GM21367 (cell line): ENCODE results near the gene BBS9.
A peak's percentile ranks its signal among the peaks of the same experiment; 100 is the strongest.
"Not testable (repeated sequence)": the region's sequence is repeated elsewhere in the genome, so short reads cannot be mapped to it uniquely, and the experiment has no call there.

Source experiments
- ATAC-seq: cut with Tn5 transposase; IDR thresholded peaks from one replicate; pipeline ENCODE4 v1.9.1; 2021; ENCODE audit not compliant: unreplicated experiment

BBS9 gene

DNA sequence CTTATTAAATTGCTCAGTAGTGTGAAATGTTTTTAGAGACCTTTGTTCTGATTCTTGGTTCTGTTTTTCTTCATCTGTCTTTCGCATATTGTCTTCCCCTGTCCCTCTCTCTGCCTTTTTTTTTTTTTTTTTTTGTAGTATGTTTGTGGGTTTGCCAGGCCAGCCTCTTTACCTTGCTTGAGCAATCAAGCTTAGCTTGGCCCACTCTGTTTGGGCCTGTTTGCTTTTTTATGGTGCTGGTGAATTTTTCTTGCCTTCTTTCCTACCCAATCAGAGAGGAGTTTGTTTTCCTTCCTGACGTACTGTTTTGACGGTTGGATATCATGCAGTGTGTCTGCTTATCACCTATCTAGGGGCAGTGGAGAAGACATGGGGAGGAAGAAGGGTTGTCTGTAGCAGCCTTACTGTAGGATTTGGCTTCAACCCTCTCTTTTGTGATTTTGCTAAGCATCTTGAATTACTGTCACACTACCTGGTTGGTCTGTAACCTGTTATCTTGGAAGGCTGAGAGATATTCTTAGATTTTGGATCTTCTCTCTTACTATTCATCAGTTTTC lies 64.0 kb downstream of the BBS9 start:
- ATAC-seq, result peak; percentile 35

DNA sequence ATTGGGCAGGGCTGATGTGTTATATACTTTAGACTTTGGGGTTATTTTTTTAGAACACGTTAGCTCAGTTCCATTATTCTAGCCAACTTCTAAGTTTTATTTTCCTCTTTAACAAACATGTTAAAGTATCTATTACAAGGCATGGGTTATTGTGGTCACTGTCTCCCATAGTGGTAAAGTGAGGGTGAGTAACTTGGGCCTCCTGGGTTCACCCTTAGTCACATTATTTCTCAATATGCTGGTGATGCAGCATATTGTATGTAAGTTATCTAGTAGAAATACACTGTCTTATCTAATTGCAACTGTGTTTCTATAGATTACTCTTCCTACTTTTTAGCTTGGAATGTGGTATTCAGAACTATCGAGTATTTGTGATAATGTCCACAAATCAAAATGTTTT lies 65.9 kb downstream of the BBS9 start:
- no peak for ATAC-seq

DNA sequence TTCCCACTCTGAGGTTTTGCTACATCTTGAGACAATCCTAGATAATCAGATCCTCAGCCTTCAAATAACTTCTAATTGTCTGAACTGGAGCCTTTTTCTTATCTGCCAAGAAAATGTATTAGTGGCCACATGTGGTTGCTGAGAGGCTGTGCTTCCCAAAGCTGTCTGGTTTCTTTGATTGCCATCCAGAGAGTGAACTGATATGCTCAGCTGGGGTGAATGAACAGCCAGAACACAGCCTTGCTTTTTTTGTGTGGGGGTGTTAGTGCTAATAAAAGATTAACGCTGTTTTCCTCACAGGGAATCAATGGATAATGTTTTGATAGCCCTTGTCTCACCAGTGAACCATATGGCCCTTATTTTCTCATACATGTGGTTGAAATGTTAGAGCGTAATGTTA lies 66.9 kb downstream of the BBS9 start:
- no peak for ATAC-seq

DNA sequence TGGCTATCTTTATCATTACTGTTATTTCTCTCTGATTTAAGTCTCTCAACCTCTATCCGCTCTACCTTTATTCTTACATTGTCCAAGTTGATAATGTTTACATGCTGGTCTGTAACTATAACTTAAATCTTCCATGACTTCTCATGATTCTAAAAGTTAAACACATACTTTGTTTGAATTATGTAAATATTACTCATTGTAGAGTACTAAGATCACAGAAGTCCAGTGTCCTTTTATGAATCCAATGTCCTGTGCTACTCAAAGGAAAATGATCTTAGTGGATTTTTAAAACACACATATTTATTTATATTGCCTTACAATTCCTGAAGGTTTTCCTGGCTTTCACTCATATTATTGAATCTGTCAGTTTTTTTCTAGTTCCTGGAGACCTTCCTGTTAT lies 70.9 kb downstream of the BBS9 start:
- ATAC-seq, result no peak

DNA sequence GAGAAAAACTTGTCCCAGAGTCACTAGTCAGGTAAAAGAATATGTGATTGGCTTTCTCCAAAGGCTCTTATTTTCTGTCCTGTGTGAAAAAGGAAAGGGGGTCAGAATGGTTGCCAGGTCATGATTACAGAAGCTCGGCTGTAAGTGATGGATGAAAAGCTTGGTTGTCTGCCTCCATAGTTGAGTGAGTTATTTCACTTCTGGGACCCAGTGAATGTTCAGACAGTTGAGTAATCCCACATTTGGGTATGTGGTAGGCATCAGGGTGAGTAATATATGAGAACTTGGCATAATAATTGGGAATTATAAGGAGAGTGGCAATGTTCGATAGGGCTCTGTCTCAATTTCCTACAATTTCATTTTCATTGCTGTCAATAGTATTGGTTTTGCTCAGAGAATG lies 72.5 kb downstream of the BBS9 start:
- no peak for ATAC-seq

DNA sequence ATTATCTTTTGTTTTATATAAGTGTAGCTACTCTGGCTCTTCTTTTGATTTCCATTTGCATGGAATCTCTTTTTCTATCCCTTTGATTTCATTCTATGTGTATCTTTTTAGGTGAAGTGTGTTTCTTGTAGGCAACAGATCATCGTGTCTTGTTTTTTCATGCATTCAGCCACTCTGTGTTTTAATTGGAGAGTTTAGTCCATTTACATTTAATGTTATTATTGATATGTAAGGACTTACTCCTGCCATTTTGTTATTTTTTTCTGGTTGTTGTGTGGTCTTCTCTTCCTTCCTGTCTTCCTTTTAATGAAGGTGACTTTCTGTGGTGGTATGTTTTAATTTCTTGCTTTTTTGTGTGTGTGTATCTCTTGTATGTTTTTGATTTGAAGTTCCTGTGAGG lies 81.6 kb downstream of the BBS9 start:
- no peak for ATAC-seq

DNA sequence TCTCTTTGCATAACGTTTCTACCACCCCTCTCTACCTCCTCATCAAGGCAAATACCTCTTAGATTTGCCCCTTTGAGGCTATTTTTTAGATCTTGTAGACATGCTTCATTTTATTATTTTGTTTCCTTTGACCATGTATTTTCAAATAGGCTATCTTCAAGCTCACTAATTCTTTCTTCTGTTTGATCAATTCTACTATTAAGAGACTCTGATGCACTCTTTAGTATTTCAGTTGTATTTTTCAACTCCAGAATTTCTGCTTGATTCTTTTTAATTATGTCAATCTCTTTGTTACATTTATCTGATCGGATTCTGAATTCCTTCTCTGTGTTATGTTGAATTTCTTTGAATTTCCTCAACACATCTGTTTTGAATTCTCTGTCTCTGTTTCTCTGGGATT lies 82.8 kb downstream of the BBS9 start:
- no peak for ATAC-seq

DNA sequence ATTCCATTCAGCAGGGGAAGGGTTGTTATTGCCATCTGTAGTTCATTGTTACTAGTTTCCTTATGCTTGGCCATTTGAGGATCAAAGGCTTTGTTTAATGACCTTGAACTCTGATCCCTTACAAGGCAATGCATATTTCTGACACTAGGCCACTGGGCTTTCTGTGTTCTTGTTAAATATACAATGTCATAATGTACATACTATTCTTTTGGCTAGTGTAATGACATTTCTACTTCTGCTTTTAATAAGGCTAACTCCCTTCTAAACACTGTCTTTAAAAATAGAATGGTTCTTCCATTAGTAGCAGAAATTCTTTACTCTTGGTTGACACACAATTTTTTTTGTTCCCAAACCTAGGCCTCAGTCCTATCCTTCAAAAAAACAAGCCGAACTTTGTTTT lies 86.6 kb downstream of the BBS9 start:
- no peak for ATAC-seq

DNA sequence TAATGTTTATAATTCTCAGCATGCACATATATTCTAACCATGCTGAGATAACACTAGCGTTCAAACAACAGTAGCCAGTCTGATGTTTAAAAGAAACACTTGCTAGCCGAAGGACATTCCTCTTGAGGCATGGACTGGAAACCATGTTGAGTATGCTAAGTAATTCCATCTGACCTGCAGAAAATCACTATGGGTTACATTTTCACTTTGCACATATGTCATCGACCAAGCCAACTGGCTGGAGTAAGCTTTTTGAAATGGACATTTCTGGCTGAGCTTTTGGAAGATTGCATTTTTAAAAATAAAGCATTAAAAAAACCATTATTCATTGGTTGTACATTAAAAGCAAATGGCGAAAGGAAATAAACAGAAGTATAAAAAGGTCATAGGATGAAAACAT lies 88.2 kb downstream of the BBS9 start:
- ATAC-seq, result no peak

DNA sequence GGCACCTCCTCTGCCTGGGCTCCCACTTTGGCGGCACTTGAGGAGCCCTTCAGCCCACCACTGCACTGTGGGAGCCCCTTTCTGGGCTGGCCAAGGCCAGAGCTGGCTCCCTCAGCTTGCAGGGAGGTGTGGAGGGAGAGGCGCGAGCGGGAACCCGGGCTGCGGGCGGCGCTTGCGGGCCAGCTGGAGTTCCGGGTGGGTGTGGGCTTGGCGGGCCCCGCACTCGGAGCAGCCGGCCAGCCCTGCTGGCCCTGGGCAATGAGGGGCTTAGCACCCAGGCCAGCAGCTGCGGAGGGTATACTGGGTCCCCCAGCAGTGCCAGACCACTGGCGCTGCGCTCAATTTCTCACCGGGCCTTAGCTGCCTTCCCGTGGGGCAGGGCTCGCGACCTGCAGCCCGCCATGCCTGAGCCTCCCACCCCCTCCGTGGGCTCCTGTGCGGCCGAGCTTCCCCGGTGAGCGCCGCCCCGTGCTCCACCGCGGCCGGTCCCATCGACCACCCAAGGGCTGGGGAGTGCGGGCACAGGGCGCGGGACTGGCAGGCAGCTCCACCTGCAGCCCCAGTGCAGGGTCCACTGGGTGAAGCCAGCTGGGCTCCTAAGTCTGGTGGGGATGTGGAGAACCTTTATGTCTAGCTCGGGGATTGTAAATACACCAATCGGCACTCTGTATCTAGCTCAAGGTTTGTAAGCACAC lies 89.6 kb downstream of the BBS9 start:
- not testable (repeated sequence) for ATAC-seq

DNA sequence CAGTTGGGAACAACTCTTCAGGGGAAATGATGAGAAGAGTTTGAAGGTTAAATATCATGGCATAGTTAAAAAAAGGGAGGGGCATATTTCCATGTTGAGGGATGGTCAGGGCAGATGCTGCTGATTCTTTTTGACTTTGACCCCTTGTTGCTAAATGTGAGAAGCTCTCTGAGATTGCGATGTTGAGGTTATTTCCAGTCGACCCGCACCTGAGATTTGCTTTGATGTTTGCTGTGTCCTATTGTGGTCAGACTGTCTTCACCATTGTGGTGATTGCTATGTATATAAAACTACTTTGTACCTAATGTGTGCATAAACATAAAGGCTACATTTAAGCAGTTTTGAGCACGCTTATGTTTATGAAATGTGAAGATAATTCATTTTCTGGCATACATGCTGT lies 90.9 kb downstream of the BBS9 start:
- ATAC-seq, result no peak

DNA sequence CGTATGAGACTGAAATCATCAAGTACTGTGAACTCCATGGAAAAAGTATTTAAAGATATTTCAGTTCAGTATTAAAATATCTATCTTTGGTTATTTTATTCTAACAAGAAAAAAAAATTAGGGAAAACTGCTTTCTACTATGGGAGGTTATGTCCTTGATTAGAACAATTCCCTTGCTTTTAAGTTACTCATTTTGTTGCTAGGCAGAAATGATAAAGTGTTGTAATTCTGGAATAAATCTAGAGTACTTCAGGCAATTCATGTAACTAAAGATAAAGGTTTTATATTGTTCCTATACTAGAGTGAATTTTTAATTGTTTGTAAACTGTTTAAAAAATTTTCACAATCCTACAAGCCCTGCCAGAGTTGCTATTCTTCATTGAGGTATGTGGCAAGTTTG lies 92.0 kb downstream of the BBS9 start:
- no peak for ATAC-seq

DNA sequence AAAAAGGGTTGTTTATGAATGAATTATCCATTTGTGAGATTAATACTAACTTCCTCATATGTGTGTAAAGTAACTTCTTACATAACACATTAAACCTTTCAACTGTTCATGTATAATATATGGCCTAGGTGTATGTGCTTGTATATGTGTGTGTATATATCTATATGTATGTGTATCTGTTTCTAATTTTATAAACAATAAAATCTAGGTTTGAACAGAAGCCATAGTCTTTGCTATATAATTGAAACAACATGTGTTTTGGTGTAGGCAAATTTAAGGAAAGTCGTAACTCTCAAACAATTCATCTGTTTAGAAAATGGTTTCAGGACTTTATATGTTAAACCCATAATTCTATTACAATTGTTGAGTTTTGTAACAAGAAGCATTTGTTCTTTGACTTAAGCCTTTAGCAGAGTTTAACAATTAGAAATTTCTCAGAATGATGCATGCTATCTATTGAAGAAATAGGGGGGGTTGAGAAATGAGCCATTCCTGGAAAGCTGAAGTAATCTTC lies 103.3 kb downstream of the BBS9 start:
- ATAC-seq, result no peak

DNA sequence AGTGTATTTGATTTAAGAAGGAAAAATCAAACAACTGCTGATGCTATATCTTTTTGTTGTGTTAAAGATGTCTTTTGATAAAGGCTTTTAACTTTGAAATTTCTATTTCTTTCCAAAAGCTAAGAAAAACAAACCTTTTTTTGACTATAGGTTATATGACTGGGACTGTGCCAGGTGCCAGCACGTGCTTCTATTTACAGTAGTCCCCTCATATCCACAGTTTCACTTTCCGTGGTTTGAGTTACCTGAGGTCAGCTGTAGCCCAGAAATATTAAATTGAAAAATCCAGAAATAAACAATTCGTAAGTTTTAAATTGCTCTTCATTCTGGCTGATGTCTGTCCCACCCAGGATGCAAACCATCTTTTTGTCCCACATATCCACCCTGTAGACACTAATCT lies 104.3 kb downstream of the BBS9 start:
- no peak for ATAC-seq

DNA sequence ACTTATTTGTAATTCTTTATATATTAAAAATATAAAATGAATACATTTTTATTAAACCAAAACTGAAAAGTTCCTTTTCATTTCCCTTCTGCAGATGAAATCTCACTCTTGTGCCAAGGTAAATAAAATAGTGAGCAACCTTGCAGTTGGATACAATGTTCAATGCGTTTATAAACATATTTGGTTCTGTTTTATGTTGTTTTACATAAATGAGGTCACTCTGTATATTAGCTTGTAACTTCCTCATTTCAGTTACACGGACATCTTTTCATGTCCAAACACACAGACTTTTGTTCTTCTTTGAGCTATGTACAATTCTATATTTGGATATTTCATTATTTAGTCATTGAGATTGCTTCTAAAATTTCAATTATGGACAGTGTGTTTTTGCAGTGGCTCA lies 107.7 kb downstream of the BBS9 start:
- ATAC-seq, result no peak

DNA sequence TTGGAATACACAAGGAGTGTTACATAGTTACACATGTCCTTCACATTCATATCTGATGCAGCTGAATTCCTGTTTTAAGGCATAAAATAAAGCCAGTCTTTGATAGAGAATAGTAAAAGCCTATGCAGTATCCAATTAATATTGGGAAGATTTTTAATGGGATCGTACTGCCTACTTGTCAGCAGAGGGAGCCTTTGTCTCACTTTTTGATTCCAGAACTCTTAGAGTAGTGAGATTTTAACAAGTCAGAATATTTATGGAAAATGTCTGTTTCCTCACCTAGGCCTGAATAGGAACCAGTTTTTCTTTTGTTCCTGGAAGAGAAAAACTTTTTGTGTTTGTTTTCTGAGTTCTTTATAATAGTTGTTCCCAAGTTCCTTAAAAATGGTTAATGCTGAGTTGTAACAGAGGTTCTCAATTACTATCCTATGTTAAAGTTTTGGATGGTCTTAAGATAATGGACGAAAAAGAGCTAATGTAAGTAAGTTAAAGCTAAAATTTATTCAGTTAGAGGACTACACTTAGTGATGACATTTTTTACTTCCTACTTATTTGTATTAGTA lies 114.0 kb downstream of the BBS9 start:
- peak; percentile 55 for ATAC-seq

DNA sequence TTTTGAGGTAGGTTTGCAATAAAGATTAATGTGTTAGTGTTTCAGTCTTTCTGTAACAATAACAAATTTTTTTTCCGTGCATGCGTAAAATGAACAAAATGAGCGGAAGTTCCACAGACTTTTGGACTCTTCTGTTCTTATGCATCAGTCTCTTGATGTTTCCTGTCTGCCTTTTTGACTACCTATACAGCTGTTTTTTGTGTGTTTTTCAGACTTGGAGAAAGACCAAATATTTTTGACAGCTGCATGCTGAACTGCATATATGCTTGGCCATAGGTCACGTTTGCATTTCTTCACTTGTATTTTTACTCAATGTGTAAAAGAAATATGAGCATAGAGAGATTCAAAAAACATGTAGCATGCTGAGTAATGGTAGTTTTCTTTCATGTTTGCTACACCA lies 119.3 kb downstream of the BBS9 start:
- no peak for ATAC-seq

DNA sequence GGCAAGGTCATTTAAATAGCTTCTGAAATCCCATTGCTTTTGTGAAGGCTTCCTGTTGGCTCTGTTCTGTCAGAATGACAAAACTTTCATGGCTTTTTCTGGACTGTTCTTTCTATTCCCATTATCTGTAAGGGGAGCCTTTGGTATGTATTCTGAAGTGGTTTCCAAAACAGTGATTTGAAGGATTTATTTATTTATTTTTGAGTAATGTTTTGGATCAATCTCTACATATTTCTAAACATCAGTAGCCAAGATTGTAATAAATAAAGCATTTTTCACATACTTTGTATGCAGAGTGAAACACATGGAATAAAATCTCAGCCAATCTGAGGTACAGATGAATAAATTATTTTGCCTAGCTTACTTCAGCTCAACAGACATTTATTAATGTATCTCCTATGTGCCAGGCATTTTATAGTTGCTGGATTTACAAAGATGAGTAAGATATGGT lies 121.1 kb downstream of the BBS9 start:
- ATAC-seq, result no peak

DNA sequence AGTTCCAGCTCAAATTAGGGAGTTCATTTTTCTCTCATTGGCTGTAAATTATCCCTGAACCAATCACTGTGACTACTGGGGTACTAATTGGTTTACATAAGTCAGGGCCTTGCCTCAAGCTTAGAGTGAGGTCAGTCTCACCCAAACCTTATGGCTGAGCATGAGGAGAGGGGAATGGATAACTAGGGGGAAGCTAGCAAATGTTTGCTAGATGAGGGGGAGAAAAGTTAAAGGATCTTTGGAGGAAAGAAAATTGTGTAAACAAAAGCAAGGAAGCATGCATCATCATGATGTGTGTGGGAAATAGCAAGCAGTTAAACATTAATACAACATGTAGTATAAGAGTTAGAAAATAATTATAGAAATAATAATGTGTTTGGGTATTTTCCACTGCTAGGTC lies 121.9 kb downstream of the BBS9 start:
- no peak for ATAC-seq

DNA sequence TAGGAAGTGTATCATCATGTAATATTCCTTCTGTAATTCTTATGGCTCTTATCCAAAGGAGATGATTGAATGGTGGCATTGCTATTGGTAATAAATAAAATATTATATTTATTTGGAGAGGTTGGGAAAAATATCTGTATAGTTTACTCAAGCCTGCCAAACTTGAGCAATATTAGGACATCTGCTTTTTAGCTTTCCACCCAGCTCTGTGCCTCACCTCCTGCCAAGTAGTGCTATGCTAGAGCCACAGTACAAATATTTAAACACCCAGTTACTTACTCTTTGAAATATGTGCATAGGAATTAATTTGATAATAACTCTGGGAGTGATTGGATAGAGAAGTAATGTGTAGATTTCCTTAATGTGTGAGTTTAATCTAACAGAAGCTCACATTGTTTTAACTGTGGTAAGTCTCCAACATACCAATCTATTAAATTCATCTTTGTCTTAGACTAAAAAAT lies 129.2 kb downstream of the BBS9 start:
- ATAC-seq, result no peak

DNA sequence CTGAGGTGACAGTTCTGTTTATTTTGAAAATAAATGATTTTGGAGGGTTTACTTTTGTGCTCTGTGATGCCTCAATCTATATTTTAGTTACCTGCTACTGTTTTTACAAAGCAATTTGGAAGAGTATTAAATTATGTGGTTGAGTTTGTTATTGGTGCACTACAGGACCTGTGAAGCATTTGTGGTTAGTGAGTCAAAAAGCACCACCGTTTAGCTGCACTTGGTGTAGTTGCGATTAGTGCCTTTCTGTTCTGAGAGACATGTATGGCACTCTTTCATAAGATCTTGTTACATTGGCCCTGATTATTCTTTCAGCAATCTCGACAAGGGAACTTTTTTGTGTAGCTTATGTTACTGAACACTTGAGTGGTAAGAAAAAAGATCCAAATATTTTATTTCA lies 132.2 kb downstream of the BBS9 start:
- ATAC-seq, result no peak

DNA sequence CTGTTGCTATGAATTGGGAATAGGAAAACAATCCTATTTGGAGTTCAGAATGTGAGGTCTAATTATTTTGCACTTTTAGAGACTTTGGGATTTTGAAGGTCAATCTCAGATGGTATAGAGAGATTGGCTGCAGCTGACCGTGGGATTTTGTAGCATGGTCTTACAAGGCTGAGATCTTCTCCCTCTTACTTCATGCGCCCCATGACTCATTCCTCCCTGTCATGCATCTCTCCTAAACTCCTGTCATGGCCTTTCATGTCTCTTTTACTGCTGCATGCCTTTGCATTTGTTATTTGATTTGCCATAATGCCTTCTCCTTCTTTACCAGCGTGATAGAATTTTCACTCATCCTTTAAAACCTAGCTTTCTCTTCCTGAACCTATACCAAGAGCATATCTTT lies 133.1 kb downstream of the BBS9 start:
- ATAC-seq, result no peak
